Stimulated activated CD8-positive, alpha-beta memory T cell treated with anti-CD3 and anti-CD28 coated beads, Interleukin-12 subunit alpha, Interleukin-12 subunit beta, amount 100 ng/mL, for 1 hour (primary cell): Measurements from ENCODE around the gene PLXND1.
"Not testable (repeated sequence)": the region's sequence is repeated elsewhere in the genome, so short reads cannot be mapped to it uniquely, and the experiment has no call there.

Source experiments
- DNase-seq: peaks from one replicate; pipeline ENCODE4 v3.0.0-alpha.2; 2020; ENCODE audit warnings: low read depth

The PLXND1 gene

DNA sequence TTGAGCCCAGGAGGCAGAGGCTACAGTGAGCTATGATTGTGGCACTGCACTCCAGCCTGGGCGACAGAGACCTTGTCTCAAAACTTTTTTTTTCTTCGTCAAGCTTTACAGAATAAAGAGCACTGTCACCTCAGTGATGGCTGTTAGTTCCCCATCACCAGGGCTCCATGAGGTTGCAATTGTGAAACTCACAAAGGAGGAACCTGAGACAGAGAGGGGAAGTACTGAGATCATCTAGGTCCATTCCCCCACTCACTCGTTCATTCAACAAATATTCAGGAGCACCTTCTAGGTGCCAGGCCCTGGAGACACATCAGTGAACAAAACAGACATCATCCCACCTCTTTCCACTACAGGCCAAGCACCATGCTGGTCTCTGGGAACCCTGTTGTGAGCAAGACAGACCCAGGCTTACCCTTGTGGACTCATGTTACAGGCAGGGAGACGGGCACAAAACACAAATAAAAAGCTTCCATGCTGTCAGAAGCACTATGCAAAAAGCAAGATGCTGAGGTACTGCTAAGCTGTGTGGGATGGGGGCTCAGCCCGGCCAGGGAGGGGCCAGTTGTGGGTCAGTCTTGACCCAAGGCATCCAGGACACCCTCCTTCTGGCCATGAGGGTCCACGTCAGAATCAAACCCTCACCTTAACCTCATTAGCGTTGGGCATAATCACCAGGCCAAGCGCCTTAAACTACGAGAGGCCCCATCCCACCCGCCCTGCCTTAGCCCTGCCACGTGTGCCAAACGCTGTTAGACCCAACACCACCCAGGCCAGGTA lies 80.2 kb downstream of the PLXND1 start:
- DNase-seq = no peak

DNA sequence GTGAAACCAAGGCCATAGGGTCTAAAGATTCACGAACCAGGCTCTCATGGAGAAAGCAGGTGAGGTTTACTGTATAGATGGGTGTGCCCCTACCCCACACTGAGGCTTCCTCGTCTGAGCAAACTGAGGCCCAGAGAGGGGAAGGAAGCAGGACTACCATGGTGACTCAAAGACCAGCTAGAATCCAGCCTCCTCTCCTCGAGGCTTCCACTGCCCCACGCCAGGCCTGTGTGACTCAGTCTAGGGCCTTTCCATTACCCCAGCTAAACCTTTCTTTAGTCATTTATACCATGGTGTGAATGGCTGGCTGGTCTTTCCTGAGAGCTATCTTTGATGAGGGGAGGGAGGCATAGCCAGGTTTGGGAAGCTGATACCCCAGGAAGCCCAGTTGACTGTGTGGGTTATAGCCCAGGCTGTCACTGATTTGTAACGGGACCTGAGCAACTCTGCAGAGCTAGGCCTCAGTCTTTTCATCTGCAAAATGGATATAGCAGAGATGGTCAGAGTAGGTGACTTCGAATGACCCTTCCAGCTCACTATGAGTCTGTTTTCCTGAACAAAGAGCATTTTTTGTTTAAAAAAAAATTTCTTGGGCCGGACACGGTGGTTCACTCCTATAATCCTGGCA lies 81.0 kb downstream of the PLXND1 start:
- no peak for DNase-seq

DNA sequence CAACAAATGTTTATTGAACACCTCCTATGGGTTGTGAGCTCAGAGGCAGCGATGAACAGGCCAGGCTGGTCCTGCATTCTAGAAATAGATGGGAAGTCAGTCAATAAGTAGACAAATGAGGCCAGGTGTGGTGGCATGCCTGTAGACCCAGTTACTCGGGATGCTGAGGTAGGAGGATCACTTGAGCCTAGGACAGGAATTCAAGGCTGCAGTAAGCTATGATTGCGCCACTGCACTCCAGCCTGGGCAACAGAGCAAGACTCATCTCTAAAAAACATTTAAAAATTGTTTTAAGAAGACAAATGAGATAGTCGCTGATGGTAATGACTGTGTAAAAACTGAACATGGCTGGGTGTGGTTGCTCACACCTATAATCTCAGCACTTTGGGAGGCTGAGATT lies 82.4 kb downstream of the PLXND1 start:
- no peak for DNase-seq

DNA sequence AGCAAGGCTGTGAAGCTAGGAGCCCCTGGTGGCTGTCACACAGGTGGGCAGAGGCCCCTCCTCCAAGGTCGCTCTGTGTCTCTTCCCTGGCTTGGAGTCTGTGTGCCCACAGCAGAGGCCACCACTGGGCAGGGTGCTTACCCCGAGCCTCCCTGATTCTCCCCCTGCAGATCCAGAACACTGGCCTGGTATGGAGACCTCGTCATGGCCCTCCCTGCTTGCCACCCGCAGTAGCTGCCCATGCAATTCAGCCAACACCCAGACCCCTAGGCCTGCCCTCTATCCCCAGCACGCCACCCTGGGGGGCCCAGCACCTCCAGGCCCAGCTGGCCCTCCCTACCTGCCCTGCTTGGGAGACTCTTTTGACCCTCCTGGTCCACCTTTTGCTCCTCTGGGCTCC lies 83.5 kb downstream of the PLXND1 start:
- no peak for DNase-seq

DNA sequence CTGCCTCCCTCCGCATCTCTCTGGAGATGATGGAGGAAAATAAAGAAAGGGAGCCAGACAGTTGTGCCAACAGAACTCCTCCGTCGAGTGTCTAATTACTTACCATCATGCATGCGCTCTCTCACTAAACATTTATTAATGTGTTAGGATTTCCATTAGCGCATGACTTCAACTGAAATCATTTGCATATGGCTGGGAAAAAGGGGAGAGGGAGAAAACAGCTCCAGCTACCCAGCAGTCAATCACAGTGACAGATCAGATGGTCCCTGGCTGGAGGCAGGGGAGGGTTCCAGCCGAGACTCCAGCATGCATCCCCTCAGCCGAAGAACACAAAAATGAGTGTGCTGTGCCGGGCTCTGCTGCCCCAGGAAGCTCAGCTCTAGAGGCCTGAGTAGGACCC lies 84.9 kb downstream of the PLXND1 start:
- no peak for DNase-seq

DNA sequence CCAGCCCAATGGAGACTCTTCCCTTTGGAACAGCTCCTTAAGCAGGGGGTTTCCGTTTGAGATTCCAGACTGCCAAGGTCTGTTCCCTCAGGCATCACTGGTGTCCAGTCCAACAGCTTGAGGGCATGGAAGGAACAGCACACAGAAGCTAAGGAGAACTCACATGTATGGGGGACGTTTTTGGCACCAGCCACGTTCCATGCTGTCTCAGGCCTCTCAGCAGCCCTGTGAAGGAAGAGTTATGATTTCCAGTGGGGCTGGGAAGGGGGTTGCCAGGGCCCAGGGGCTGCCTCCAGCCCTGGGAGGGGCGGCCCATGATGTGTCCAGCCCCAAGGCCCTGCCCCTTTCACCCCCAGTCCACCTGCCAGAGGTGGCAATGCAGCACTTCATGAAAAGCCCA lies 85.5 kb downstream of the PLXND1 start:
- no peak for DNase-seq

DNA sequence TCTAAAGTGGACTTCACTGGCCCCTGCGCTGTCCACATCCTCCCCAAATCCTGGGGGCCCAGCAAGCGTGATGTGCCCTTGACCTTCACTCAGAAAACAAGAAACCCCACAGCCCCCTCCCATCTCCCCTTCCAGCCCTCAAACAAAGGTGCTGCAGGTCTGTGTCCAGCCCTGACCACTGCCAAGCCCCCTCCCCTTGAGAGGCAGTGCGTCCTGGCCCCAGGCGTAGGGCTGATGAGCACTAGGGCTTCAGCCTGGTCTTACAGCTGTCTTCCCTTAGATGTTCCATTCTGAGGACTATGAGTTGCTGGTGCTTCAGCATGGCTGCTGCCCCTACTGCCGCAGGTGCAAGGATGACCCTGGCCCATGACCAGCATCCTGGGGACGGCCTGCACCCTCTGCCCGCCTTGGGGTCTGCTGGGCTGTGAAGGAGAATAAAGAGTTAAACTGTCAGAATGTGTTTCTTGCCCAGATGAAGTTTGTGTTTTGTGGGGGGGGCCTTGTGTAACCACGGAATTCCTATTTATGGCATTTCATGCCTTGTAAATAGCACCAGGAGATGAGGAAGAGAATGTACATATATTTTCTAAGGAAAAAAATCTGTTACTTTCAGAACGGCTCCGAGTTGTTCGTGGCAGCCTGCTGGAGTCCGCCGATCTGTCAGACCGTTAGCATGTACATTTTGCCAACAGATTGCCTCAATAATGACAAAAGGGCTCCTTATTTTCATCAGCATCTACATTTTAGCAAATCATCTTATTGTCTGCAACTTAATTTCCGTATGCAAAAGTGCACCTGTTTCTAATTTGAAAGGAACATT lies 86.4 kb downstream of the PLXND1 start:
- no peak for DNase-seq

DNA sequence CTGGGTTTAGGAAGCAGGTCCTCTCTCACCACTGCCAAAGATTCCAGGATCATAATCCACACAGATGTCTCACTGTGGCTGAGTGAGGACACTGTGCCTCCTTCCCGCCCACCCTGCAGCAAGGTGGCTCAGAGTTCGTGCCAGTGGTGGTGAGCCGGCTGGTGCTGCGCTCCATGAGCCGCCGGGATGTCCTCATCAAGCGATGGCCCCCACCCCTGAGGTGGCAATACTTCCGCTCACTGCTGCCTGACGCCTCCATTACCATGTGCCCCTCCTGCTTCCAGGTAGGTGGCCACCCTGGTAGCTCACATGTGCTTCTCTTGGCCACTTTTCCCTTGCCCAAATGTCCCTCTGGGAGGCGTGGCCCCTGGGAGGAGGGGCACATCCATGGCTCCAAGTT lies 87.0 kb downstream of the PLXND1 start:
- DNase-seq = no peak

DNA sequence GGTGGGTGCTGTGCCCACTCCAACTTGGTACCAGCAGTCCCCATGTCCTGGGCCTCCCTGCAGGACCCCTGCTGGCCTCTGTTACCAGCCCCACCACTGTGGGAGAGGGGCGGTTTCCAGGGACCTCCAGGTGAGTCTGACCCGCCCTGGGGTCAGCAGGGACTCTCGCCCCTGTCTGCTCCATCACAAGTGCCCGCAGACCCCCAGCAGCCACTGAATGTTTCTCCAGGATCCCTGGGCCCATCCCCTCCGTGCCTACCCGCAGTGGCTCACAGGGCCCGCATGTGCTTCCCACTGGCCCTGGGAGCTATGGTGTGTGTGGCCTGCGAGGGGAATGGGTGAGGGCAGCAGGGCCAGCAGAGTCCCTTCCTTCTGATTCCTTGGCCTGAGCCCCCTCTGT lies 87.9 kb downstream of the PLXND1 start:
- DNase-seq = no peak

DNA sequence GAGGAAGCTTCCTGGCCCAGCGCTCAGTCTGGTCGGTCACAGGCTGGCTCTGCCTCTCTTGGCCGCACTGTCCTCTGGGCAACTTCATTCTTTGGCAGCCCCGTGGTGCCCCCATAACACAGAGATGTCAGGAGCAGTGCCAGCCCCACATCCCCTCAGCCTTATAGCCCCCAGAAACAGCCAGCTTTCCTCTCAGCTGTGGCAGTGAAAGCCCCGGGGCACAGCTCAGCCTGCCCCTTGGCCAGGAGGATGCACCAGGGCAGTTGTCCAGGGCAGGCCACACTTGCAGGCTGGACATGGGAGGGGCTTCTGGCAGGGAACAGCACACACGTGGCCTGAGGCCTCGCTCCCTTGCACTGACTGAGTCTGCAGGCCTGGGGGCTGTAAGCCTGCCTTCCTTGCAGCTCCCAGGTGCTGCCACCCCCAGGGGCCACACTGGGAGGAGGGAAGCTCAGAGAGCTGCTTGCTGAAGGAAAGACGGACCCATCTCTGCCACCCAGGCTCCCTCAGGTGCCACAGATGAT lies 88.4 kb downstream of the PLXND1 start:
- DNase-seq = no peak

DNA sequence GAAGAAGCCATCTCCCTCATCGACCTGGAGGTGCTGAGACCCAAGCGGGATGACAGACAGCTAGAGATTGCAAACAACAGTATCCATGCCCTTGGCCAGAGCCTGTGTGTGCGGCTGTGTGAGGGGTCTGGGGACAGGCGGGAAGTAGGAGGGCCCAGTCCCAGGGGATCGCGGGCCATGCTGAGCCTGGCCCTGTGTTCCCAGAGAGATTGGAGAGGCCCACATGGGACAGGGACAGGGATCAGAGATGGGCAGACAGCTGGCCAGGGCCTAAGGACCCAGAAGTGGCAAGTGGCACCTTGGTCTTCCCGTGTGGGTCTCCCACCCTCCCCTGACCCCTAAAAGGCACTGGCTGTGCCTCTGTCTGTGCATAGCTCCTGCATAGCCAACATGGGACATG lies 89.0 kb downstream of the PLXND1 start:
- no peak for DNase-seq

DNA sequence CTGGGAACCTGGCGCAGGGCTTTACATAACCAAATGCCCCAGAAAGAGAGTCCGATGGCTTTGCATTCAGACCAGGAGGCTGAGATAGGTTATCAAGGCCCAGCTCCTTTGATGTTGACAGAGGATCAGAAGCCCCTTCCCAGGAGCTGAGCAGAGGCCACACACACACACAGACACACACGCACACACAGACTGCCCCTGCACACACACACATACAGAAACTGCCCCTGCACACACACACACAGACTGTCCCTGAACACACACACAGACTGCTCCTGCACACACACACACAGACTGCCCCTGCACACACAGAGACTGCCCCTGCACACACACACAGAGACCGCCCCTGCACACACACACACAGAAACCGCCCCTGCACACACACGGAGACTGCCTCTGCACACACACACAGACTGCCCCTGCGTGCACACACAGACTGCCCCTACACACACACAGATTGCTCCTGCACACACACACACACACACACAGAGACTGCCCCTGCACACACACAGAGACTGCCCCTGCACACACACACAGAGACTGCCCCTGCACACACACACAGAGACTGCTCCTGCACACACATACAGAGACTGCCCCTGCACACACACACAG lies 90.5 kb downstream of the PLXND1 start:
- not testable (repeated sequence) for DNase-seq

DNA sequence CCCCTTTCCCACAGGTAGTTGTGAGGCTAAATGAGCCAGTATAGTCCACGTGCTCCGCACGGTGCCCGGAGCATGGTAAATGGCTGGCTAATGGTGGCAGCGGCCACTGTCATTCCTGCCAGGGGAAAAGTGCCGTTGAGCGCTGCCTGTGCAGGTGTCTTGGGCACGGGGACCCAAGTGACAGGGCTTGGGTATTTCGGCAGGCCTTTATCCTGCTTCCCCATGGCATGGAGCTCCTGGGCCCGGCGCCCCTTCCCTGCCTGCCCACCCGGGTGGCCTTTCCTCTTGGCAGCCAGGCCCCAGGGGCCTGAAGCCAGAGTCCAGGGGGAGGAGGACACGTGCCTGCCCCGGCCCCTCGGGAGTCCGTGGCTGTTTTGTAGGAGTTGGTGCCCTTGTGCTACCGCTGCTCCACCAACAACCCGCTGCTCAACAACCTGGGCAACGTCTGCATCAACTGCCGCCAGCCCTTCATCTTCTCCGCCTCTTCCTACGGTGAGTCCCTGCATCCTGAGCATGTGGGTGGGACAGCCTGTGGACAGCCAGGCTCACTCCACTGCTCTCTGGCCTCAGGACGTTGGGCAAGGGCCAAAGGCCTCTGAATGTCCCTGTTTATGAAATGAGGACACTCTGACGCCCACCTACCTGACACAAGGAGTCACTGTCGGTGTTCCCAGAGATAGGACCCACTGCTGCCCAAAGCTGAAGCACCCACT lies 91.2 kb downstream of the PLXND1 start:
- not testable (repeated sequence) for DNase-seq

DNA sequence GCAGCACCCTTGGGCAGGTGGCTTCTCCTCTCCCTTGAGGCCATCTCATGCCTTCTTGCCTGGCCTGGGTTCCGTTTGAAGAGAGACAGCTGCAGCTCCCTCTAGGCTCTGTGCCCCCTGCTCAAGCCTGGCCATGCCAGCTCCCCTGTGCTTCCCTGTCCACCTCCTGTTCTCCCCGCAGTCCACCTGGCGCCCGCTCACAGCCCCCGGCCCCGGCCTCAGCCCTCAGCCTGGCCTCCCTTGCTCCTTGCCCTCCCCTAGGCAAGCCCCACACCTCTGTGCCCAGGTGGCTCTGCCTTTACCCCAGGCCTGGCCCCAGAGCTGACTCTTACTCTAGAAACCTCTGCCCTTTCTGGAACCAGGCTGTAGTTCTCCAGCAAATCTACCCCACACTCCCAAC lies 91.9 kb downstream of the PLXND1 start:
- no peak for DNase-seq

DNA sequence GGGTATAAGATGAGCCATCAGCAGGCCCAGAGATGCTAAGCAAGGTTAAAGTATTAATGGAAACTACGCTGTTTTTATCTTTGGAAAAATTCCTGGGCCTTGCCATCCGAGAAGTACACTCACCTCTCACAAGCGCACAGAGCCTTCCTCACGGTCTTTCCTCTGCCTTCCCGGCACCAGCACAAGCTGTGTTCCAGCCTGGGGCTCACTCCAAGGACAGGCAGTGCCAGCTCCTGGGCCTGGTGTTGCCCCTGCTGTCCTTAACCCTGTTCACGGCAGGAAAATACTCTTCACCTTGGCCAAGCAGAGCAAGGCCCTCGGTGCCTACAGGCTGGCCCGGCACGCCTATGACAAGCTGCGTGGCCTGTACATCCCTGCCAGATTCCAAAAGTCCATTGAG lies 92.4 kb downstream of the PLXND1 start:
- DNase-seq = no peak

DNA sequence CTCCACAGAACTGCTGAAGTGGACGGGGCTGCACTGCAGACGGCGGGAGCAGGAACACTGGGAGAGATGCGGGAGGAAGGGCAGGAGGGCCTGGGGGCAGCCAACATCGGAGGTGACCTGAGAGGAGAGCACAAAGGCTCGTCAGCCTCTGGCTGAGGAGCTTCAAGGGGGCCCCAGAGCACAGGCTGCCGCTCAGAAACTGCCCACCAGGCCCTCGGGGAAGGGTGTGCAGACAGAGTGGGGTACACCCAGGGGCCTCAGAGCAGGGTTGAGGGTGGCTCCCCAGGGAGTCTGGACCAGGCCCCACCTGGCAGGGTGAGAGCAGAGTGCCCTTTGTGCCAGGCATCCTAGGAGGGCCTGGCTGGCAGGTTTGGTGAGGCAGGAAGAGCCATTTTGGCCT lies 92.8 kb downstream of the PLXND1 start:
- DNase-seq = no peak

DNA sequence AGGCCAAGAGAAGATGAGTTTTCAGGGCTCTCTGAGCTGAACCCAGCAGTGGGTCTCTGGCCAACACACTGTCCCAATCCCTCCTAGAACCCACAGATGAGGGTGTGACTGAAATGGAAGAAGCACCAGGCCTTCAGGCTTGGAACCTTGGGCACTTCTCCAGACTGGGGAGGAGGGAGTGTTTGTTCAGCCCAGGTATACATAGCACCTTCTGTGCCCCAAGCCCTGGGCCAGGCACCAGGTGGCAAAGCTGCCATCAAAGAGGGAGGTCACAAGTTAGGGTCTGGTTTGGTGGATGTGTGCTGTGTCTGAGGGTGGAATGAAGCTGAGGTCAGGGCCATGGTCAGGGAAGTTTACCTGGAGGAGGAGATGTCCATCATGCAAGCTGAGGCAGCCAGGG lies 93.9 kb downstream of the PLXND1 start:
- DNase-seq = no peak

DNA sequence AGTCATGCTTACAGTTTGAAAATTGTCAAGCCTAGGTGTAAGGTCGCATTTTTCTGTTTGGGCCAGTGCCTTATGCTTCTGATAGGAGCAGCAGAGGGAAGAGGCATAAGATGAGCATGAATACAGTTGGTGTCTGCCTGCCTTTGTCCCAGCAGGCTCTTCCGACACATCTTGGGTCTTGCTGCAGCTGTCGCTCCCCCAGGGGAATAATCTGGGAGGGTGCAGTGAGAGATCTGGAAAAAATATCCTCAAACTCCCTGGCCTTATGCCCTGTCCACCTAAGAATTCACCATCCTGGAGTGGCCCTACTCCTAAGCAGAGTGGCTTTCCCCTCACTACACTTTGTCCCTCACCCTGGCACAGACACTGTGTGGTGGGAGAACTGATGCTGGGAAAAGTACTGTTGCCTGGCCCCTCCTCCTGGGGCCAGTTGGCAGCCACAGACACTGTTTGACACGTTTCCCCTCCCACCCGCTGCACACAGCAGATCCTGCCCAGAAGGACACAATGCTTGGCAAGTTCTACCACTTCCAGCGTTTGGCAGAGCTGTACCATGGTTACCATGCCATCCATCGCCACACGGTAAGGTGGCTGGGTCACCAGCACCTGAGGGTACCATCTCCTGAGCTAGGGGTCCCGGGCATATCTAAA lies 99.2 kb downstream of the PLXND1 start:
- DNase-seq = no peak

DNA sequence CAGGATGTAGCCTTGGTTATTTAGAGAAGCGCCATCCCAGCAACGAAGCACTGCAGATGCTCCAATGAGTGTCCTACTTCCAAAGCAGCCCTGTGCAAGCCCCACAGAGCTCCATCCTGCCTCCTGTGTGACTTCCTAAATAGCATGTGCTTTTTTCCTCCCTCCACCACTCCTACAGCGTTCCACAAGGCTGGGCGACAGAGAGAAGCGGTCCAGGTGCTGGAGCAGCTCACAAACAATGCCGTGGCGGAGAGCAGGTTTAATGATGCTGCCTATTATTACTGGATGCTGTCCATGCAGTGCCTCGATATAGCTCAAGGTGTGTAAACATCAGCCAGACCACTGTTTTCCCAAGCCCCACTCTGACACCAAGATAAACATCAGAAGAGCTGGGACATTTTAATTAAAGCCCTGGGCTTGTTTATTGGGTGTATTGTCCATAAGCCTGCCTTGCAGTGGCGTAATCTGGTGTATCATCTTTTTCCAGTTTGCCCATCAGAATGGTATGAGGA lies 100.2 kb downstream of the PLXND1 start:
- DNase-seq = no peak

DNA sequence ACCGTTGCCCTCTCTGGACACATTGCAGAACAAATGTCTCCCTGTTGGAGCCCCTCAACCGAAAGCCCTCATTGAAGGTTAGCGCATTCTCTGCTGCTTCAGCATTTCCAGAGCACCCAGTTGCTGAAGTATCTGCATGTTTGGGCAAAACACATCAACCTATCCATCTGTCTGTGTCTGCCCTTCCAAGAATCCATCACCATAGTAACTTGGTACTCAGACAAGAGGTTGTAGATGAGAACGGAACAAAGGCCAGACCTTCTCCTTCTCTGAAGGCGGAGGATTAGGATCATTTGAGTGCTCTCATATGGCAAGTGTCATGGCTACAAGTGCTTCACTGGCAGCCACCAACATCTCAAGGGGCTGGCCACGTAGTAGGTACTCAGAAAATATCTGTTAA lies 101.1 kb downstream of the PLXND1 start:
- no peak for DNase-seq
